B cell (primary cell): Measurements from ENCODE around the gene CDRT4. TPM values are rescaled to one million over a fixed set of nuclear protein-coding genes. Genes with fewer than 3 reads are reported as not detected.

Experiments
- ATAC-seq: fragments of 200-7000 bp; cut with Tn5 transposase; one replicate; pipeline ENCODE4 v1.10.0; 2021; ENCODE audit warnings: low read depth, mild to moderate bottlenecking, moderate number of reproducible peaks, moderate library complexity
- CTCF ChIA-PET: fragments of 350-600 bp; sonication (Branson Sonifier 250); formaldehyde crosslinking; loops from one replicate; lab custom pipeline; 2021; ENCODE audit warnings: antibody characterized with exemption, inconsistent platforms; lab: Charles Lee
- POLR2A ChIA-PET: fragments of 350-600 bp; sonication (Branson Sonifier 250); formaldehyde crosslinking; loops from one replicate; lab custom pipeline; 2021; ENCODE audit warnings: antibody characterized with exemption; lab: Charles Lee
- DNase-seq: peaks from one replicate; pipeline ENCODE4 v3.0.0; 2013
- H2AFZ ChIP-seq: 2 replicates; pipeline ENCODE4 v1.6.1; 2012; ENCODE audit warnings: mild to moderate bottlenecking, low read depth, low read length; ENCODE audit not compliant: insufficient read depth, poor library complexity, severe bottlenecking
- H3K27ac ChIP-seq, 2 donors: 1 replicate in 1 of 2; 2 replicates in 1 of 2; pipeline ENCODE4 v1.5.1; 2012 to 2013; ENCODE audit warnings: low read length in 2 of 2, mild to moderate bottlenecking in 2 of 2, moderate library complexity in 1 of 2
- H3K27me3 ChIP-seq, 4 experiments: fragments of 200-600 bp in 1 of 4; sonication (generic) in 1 of 4; replicated peaks in 1 of 4; 1 replicate in 2 of 4; 2 replicates in 2 of 4; pipeline versions ENCODE4 v1.6.1 to v1.7.0; 2013 to 2016; ENCODE audit warnings: low read length in 3 of 4, mild to moderate bottlenecking in 2 of 4, mixed read lengths in 1 of 4, moderate library complexity in 1 of 4; ENCODE audit not compliant: insufficient read depth in 4 of 4, control insufficient read depth in 3 of 4; ENCODE audit errors: control extremely low read depth in 1 of 4
- H3K36me3 ChIP-seq, 2 experiments: replicated peaks in 1 of 2; 1 replicate in 1 of 2; 2 replicates in 1 of 2; pipeline versions ENCODE4 v1.6.1 to v1.7.1; 2013; ENCODE audit warnings: low read length in 1 of 2; ENCODE audit not compliant: insufficient read depth in 2 of 2, control insufficient read depth in 1 of 2; ENCODE audit errors: control extremely low read depth in 1 of 2, extremely low read depth in 1 of 2
- H3K4me1 ChIP-seq, 2 donors: fragments of 200-600 bp in 1 of 2; sonication (generic) in 1 of 2; 1 replicate in 1 of 2; 2 replicates in 1 of 2; pipeline versions ENCODE4 v1.5.1 to v1.6.1; 2013 to 2017; ENCODE audit warnings: low read length in 2 of 2; ENCODE audit not compliant: control insufficient read depth in 2 of 2, insufficient read depth in 2 of 2
- H3K4me2 ChIP-seq: replicated peaks from 2 replicates; pipeline ENCODE3; 2012; ENCODE audit warnings: mild to moderate bottlenecking, low read depth, low read length; ENCODE audit not compliant: poor library complexity, severe bottlenecking
- H3K4me3 ChIP-seq, 5 experiments: fragments of 200-600 bp in 1 of 5; sonication (generic) in 1 of 5; 1 replicate in 3 of 5; 2 replicates in 2 of 5; pipeline versions ENCODE4 v1.5.1 to v1.7.0; 2011 to 2016; ENCODE audit warnings: low read length in 4 of 5, mild to moderate bottlenecking in 4 of 5, low read depth in 2 of 5, control low read depth in 1 of 5, moderate library complexity in 1 of 5; ENCODE audit not compliant: insufficient read depth in 1 of 5; ENCODE audit errors: control extremely low read depth in 1 of 5, extremely low read depth in 1 of 5
- H3K79me2 ChIP-seq: fragments of 200-600 bp; sonication (generic); one replicate; pipeline ENCODE4 v1.6.0; 2016; ENCODE audit warnings: low read length; ENCODE audit not compliant: control insufficient read depth, insufficient read depth
- H3K9ac ChIP-seq: fragments of 200-600 bp; sonication (generic); 2 replicates; pipeline ENCODE4 v1.6.1; 2017; ENCODE audit warnings: mild to moderate bottlenecking, low read length, moderate library complexity
- H3K9me3 ChIP-seq, 3 donors: one replicate each; pipeline versions ENCODE4 v1.6.1 to v1.7.1; 2013; ENCODE audit warnings: low read length in 2 of 3; ENCODE audit not compliant: control insufficient read depth in 2 of 3, insufficient read depth in 1 of 3; ENCODE audit errors: control extremely low read depth in 1 of 3
- H4K20me1 ChIP-seq: 2 replicates; pipeline ENCODE4 v1.6.0; 2012; ENCODE audit warnings: mild to moderate bottlenecking, low read length; ENCODE audit not compliant: insufficient read depth, control insufficient read depth, poor library complexity, severe bottlenecking
- H3K27ac Mint-ChIP-seq: one replicate; pipeline ENCODE4 v1.8.0; 2021; ENCODE audit warnings: mixed read lengths
- H3K27me3 Mint-ChIP-seq: one replicate; pipeline ENCODE4 v1.8.0; 2021; ENCODE audit warnings: mixed read lengths
- H3K4me1 Mint-ChIP-seq: one replicate; pipeline ENCODE4 v1.8.0; 2021; ENCODE audit warnings: mixed read lengths
- H3K4me3 Mint-ChIP-seq: one replicate; pipeline ENCODE4 v1.8.0; 2021; ENCODE audit warnings: mixed read lengths
- H3K9me3 Mint-ChIP-seq: one replicate; pipeline ENCODE4 v1.8.0; 2022; ENCODE audit warnings: mixed read lengths; ENCODE audit not compliant: insufficient read depth
- EZH2 ChIP-seq: IDR thresholded peaks from 2 replicates; pipeline ENCODE4 v1.6.1; 2012; ENCODE audit warnings: borderline replicate concordance, low read depth, mild to moderate bottlenecking, moderate library complexity, low read length; ENCODE audit not compliant: insufficient read depth, poor library complexity, severe bottlenecking
- WGBS: methylation state at CpG from one replicate; pipeline ENCODE4 v1.1.5; 2013; ENCODE audit warnings: missing lambda C conversion rate; ENCODE audit not compliant: insufficient coverage; 5-methylcytosine and 5-hydroxymethylcytosine counted together
- intact Hi-C: fragments of 100-400 bp; cut with micrococcal nuclease; formaldehyde crosslinking; loops from one replicate; pipeline ENCODE4 v1.10.0; 2022
- polyA plus RNA-seq: library from polyadenylated mRNA; depleted of rRNA; stranded (reverse); fragments of >200 nt; gene quantifications from 2 replicates; pipeline ENCODE4 v1.2.3, GENCODE V29; 2012
- total RNA-seq, 2 donors: library from RNA; stranded (reverse); fragments of 120-200 nt in 1 of 2; gene quantifications; 1 replicate in 1 of 2; 2 replicates in 1 of 2; pipeline versions ENCODE4 v1.2.3 to v1.2.4, GENCODE V29; 2013 to 2022
- TF ChIP-seq, protein P1 (sequence below): fragments of 200-600 bp; IDR thresholded peaks from one replicate; pipeline ENCODE4 v1.8.0; 2022; ENCODE audit warnings: antibody characterized with exemption, mild to moderate bottlenecking

CDRT4 gene
- total and polyA plus RNA-seq, 2 donors (not counting 1 experiment from before 2014, with no cell fraction given): 11.6 to 23.0 TPM

GRCh38 chr17:15465045-15465701, 2.2 kb downstream of the CDRT4 start:
- Histone ChIP-seq H3K36me3 (no peaks in the 10 kb centered on the region), H3K4me2 (no peak overlapping the region), H3K79me2 (no peaks in the 10 kb centered on the region), H2AFZ (no peak overlapping the region), H3K9ac (no peak overlapping the region), H3K9me3 (peaks cover 0 to 9% (median 0%) of the 10 kb centered on the region in 3 donors), H4K20me1 (no peaks in the 10 kb centered on the region), H3K27me3 (no peaks in the 10 kb centered on the region), H3K4me3 (no peak overlapping the region), H3K27ac (no peak overlapping the region), H3K4me1 (no peaks in the 10 kb centered on the region)
- WGBS: 100% methylated on average over 1 of the region's 2 CpGs
- Mint-ChIP-seq H3K27me3 (no peaks in the 10 kb centered on the region), H3K27ac (no peak overlapping the region), H3K4me1 (no peaks in the 10 kb centered on the region), H3K4me3 (no peak overlapping the region), H3K9me3 (no peaks in the 10 kb centered on the region)
- intact Hi-C loops: no loop called here
- no peak for ATAC-seq
- ChIA-PET POLR2A (no interaction called here), CTCF (no interaction called here)
- no peak for TF ChIP-seq EZH2
- TF ChIP-seq, protein P1, sequence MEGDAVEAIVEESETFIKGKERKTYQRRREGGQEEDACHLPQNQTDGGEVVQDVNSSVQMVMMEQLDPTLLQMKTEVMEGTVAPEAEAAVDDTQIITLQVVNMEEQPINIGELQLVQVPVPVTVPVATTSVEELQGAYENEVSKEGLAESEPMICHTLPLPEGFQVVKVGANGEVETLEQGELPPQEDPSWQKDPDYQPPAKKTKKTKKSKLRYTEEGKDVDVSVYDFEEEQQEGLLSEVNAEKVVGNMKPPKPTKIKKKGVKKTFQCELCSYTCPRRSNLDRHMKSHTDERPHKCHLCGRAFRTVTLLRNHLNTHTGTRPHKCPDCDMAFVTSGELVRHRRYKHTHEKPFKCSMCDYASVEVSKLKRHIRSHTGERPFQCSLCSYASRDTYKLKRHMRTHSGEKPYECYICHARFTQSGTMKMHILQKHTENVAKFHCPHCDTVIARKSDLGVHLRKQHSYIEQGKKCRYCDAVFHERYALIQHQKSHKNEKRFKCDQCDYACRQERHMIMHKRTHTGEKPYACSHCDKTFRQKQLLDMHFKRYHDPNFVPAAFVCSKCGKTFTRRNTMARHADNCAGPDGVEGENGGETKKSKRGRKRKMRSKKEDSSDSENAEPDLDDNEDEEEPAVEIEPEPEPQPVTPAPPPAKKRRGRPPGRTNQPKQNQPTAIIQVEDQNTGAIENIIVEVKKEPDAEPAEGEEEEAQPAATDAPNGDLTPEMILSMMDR: no peak
- no peak for DNase-seq

GRCh38 chr17:15464231-15464985, 3.0 kb downstream of the CDRT4 start:
- Histone ChIP-seq H3K36me3 (no peaks in the 10 kb centered on the region), H3K4me3 (no peak overlapping the region), H3K9me3 (peaks cover 0 to 9% (median 0%) of the 10 kb centered on the region in 3 donors), H2AFZ (no peak overlapping the region), H3K79me2 (no peaks in the 10 kb centered on the region), H3K4me2 (no peak overlapping the region), H3K4me1 (no peaks in the 10 kb centered on the region), H3K9ac (no peak overlapping the region), H3K27me3 (no peaks in the 10 kb centered on the region), H3K27ac (no peak overlapping the region), H4K20me1 (no peaks in the 10 kb centered on the region)
- TF ChIP-seq EZH2: no peak
- TF ChIP-seq, protein P1: no peak
- DNase-seq: no peak
- no peak overlapping the region for H3K4me3 Mint-ChIP-seq
- WGBS: 88% methylated on average over 7 of the region's 11 CpGs
- CTCF ChIA-PET: no interaction called here
- H3K27me3 Mint-ChIP-seq: no peaks in the 10 kb centered on the region
- POLR2A ChIA-PET: no interaction called here
- no peaks in the 10 kb centered on the region for H3K4me1 Mint-ChIP-seq
- intact Hi-C loops: no loop called here
- no peak for ATAC-seq
- H3K27ac Mint-ChIP-seq: no peak overlapping the region
- H3K9me3 Mint-ChIP-seq: no peaks in the 10 kb centered on the region
